Measurements from ENCODE around the gene ATP1A1. TPM values are rescaled to one million over a fixed set of nuclear protein-coding genes. Genes with fewer than 3 reads are reported as not detected.

Gene ATP1A1
- total and polyA plus RNA-seq, 4 donors = 70.6 to 223 (median 199) TPM

DNA sequence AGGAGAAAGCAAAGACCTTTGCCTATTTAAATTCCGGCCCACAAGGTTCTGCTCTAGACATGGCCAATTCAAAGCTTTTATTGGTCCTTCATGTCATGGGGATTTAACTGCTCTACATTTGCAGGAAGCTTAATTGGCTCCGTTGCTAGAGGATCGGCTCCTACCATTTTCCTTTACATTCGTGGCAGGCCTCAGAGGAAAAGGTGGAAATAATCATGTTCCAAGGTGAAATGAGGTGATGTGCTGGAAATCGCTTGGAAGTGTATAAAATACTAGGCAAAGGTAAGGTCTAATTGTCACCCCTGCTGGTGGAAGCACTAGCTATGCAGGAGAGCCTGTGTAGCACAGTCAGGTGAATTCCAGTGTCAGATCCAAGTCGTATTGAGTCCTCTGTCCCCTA, 55.5 kb downstream of the ATP1A1 start:
- peak in 1 of 6 donors; percentile 19 for DNase-seq (ENCODE audit: low read depth in 4 of 6, low spot score in 6 of 6)
- no peaks in the 10 kb centered on the region for H3K9me3 ChIP-seq (ENCODE audit: control insufficient read depth, insufficient read depth, low read length)
- H3K27me3 ChIP-seq (ENCODE audit: control insufficient read depth, insufficient read depth, low read length) = no peaks in the 10 kb centered on the region
- H3K4me1 ChIP-seq (ENCODE audit: control insufficient read depth, insufficient read depth, low read length) = peaks cover 7% of the 10 kb centered on the region
- H3K4me3 ChIP-seq (ENCODE audit: low read depth, low read length) = no peak overlapping the region
- 78% methylated on average over 4 of the region's 6 CpGs for WGBS (ENCODE audit: insufficient coverage)
- no peaks in the 10 kb centered on the region for H3K36me3 ChIP-seq (ENCODE audit: control insufficient read depth, insufficient read depth, low read length)
- no peak overlapping the region for H3K27ac ChIP-seq (ENCODE audit: low read depth, low read length)

DNA sequence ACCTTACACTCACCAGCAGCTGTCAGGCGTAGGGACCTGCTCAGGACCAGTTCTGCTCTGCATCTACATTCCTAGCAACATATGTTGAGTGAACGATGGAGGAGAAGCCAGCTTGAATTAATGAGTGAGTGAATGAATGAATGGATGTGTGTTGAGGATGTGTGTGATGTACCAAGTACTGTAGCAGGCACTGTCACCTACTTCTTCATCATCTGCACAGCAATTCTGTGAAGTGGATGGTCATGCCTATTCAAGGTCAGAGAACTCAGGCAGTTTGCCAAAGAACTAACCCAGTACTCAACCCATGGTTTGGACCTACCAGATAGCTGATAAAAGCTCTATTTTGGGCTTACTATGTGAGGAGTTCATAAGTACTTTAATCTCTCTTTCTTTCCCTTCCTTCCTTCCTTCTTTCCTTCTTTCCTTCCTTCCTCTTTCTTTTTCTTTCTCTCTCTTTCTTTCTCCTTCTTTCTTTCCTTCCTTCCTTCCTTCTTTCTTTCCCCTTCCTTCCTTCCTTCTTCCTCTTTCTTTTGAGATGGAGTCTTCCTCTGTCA, 56.9 kb downstream of the ATP1A1 start:
- H3K4me1 ChIP-seq (ENCODE audit: control insufficient read depth, insufficient read depth, low read length) = peaks cover 12% of the 10 kb centered on the region
- 100% methylated on average over 1 of the region's 2 CpGs for whole genome bisulfite sequencing (ENCODE audit: insufficient coverage)
- DNase-seq (ENCODE audit: low read depth in 4 of 6, low spot score in 6 of 6) = no peak
- no peaks in the 10 kb centered on the region for H3K9me3 ChIP-seq (ENCODE audit: control insufficient read depth, insufficient read depth, low read length)
- H3K4me3 ChIP-seq (ENCODE audit: low read depth, low read length) = no peak overlapping the region
- no peak overlapping the region for H3K27ac ChIP-seq (ENCODE audit: low read depth, low read length)
- no peaks in the 10 kb centered on the region for H3K27me3 ChIP-seq (ENCODE audit: control insufficient read depth, insufficient read depth, low read length)
- H3K36me3 ChIP-seq (ENCODE audit: control insufficient read depth, insufficient read depth, low read length) = no peaks in the 10 kb centered on the region

DNA sequence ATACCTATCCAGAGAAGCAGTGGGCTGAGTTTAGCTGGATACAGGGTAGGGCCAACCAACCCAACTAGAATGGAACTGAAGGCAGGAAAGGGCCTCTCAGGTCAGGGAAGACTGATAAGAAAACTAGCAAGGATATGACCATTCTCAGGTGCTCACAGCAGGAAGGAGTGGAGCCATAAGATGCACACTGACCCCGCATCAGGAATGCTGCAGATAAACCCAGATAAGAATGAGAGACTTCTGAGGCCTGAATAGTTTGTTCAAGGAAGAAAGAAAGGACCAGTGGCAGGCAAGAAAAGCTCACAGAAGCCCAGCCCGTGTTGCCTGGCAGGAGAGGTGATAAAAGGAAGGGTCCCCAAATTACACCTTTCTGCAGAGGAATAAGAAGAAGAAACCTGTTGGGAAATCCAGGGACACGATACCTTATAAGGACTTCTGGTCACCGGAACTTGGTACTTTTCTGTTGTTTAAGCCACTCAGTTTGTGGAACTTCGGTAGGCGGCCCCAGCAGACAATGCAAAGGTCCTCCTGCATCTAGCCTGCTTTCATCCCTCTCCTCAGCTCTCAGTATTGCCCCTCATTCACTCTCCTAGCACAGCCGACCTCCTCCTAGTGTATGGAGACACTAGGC, 58.9 kb downstream of the ATP1A1 start:
- no peak overlapping the region for H3K27ac ChIP-seq (ENCODE audit: low read depth, low read length)
- no peaks in the 10 kb centered on the region for H3K36me3 ChIP-seq (ENCODE audit: control insufficient read depth, insufficient read depth, low read length)
- H3K4me1 ChIP-seq (ENCODE audit: control insufficient read depth, insufficient read depth, low read length) = peaks cover 12% of the 10 kb centered on the region
- peaks cover 2% of the 10 kb centered on the region for H3K9me3 ChIP-seq (ENCODE audit: control insufficient read depth, insufficient read depth, low read length)
- DNase-seq (ENCODE audit: low read depth in 4 of 6, low spot score in 6 of 6) = no peak
- no peaks in the 10 kb centered on the region for H3K27me3 ChIP-seq (ENCODE audit: control insufficient read depth, insufficient read depth, low read length)
- 85% methylated on average over 7 of the region's 7 CpGs for WGBS (ENCODE audit: insufficient coverage)
- no peak overlapping the region for H3K4me3 ChIP-seq (ENCODE audit: low read depth, low read length)

DNA sequence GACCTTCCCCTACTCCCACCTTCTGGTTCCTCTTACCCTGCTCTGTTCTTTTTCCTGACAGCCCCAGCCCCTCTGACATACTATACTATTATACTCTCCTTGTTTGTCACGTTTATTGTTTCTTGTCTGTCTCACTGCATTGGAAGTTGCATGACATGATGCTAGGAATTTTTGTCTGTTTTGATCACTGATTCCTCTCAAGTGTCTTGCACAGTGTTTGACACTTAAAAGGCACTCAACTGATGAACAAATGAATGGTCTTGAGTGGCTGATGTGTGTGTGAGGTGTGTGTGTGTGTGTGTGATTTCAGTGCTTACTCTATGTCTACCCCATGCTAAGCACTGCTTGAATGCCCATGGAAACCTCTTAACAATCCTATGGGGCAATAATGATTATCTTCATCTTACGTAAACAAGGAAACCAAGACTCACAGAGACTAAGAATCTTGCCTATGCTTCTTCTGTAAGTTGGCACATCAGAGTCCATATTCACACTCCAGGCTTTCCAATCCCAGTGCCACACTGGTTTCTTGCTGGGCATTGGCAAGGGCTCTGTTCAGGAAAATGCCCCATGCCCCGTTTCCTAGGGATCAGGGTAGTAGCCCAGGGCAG, 59.7 kb downstream of the ATP1A1 start:
- H3K27ac ChIP-seq (ENCODE audit: low read depth, low read length) = no peak overlapping the region
- WGBS (ENCODE audit: insufficient coverage) = 58% methylated on average over 2 of the region's 3 CpGs
- no peak overlapping the region for H3K4me3 ChIP-seq (ENCODE audit: low read depth, low read length)

DNA sequence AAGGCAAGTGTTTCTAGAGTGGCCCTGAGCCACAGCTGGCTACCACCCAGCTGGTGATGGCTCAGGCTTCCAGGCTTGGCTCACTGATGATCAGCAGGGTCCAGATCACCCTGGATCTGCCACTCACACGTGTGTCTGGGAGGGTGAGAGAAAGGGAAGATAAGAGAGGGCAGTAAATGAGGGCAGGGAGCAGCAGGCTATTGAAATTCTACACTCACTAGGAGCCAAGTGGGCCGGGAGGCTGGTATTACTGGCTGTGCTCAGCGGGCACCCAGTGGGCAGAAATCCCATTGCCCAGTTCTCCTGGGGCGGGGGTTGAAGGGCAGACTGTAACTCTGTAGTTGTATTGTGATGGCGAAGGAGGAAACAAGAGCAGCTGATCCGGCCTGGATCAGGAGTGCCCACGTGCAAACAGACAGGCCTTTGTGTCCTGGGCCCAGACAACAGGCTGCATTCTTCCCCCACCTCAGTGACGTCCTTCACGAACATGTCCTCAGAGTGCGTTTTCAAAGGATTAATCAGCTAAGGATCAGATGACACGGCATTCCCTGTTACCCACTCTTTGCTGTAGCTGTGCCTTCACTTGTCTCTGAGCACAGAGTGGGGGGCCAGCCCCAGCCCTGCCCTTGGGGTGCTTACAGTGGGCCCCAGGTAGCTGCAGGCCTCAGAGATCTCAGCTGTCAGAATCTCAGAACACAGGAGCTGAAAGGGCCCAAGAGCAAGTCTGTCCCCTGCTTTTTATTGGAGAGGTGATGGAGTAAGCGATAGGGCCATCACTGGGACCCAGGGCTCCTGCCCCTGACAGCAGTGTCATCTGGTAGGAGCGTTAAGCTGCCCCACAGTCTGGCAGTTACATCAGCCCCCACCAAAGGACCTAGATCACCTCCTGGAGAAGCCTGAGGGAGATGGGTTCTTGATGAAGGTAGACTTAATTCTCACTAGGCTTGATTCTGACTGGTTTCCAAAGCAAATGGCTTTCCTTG, 60.5 kb downstream of the ATP1A1 start:
- DNase-seq (ENCODE audit: low read depth in 4 of 6, low spot score in 6 of 6) = peak in 3 of 6 donors; percentile 9 to 69 (median 30)
- Histone ChIP-seq H3K4me3 (ENCODE audit: low read depth, low read length) (no peak overlapping the region), H3K9me3 (ENCODE audit: control insufficient read depth, insufficient read depth, low read length) (peaks cover 2% of the 10 kb centered on the region), H3K4me1 (ENCODE audit: control insufficient read depth, insufficient read depth, low read length) (peaks cover 12% of the 10 kb centered on the region), H3K27me3 (ENCODE audit: control insufficient read depth, insufficient read depth, low read length) (no peaks in the 10 kb centered on the region), H3K27ac (ENCODE audit: low read depth, low read length) (no peak overlapping the region), H3K36me3 (ENCODE audit: control insufficient read depth, insufficient read depth, low read length) (no peaks in the 10 kb centered on the region)
- WGBS (ENCODE audit: insufficient coverage) = 36% methylated on average over 11 of the region's 13 CpGs

More for the DNA sequence above, 59.7 kb downstream of the ATP1A1 start:
- Histone ChIP-seq H3K4me1 (ENCODE audit: control insufficient read depth, insufficient read depth, low read length) (peaks cover 12% of the 10 kb centered on the region), H3K9me3 (ENCODE audit: control insufficient read depth, insufficient read depth, low read length) (peaks cover 2% of the 10 kb centered on the region), H3K36me3 (ENCODE audit: control insufficient read depth, insufficient read depth, low read length) (no peaks in the 10 kb centered on the region), H3K27me3 (ENCODE audit: control insufficient read depth, insufficient read depth, low read length) (no peaks in the 10 kb centered on the region)
- no peak for DNase-seq (ENCODE audit: low read depth in 4 of 6, low spot score in 6 of 6)

DNA sequence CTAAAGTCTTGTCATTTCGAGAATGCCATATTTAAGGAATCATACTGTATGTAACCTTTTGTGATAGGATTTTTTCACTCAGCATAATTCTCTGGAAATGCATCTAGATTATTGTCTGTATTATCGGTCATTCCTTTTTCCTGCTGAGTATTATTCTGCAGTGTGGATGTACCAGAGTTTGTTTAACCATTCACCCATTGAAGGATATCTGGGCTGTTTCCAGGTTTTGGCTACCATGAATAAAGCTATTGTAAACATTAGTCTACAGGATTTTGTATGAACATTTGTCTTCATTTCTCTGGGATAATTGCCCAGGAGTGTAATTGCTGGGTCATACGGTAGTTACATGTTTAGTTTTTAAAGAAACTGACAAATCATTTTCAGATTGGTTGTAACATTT, 61.8 kb downstream of the ATP1A1 start:
- H3K9me3 ChIP-seq (ENCODE audit: control insufficient read depth, insufficient read depth, low read length) = peaks cover 2% of the 10 kb centered on the region
- H3K36me3 ChIP-seq (ENCODE audit: control insufficient read depth, insufficient read depth, low read length) = no peaks in the 10 kb centered on the region
- H3K27me3 ChIP-seq (ENCODE audit: control insufficient read depth, insufficient read depth, low read length) = no peaks in the 10 kb centered on the region
- WGBS (ENCODE audit: insufficient coverage) = 100% methylated on average over 1 of the region's 3 CpGs
- DNase-seq (ENCODE audit: low read depth in 4 of 6, low spot score in 6 of 6) = no peak
- no peak overlapping the region for H3K27ac ChIP-seq (ENCODE audit: low read depth, low read length)
- peaks cover 12% of the 10 kb centered on the region for H3K4me1 ChIP-seq (ENCODE audit: control insufficient read depth, insufficient read depth, low read length)
- H3K4me3 ChIP-seq (ENCODE audit: low read depth, low read length) = no peak overlapping the region

DNA sequence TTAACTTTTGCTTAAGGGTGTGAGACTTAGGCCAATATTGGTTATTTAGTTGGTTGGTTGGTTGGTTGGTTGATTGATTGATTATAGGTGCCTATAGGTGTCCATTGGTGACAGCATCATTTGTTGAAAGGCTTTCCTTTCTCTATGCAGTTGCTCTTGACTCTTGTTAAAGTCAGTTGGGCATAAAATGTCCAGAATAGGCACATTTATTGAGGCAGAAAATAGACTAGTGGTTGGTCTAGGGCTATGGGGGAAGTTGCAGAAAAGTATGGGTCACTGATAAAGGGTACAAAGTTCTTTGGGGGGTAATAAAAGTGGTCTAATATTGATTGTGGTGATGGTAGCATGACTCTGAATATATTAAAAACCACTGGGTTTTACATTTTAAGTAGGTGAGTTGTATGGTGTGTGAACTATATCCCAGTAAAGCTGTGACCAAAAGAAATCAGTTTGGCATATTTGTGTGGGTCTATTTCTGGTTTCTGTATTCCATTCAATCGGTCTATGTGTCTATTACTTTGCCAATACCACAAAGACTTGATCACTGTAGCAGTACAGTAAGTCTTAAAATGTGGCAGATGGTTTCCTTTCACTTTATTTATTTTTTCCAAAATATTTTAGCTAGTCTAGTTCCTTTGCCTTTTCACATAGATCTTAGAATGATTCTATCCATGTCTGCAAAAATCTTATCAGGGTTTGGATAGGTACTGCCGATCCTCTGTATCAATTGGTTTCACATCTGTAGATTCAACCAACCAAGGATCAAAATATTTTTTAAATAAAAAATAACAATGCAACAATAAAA, 63.0 kb downstream of the ATP1A1 start:
- H3K27me3 ChIP-seq (ENCODE audit: control insufficient read depth, insufficient read depth, low read length) = no peaks in the 10 kb centered on the region
- no peak for DNase-seq (ENCODE audit: low read depth in 4 of 6, low spot score in 6 of 6)
- no peak overlapping the region for H3K4me3 ChIP-seq (ENCODE audit: low read depth, low read length)
- no peak overlapping the region for H3K27ac ChIP-seq (ENCODE audit: low read depth, low read length)
- peaks cover 2% of the 10 kb centered on the region for H3K9me3 ChIP-seq (ENCODE audit: control insufficient read depth, insufficient read depth, low read length)
- no CpG with 5 or more reads among the region's 2 CpGs for WGBS (ENCODE audit: insufficient coverage)
- H3K4me1 ChIP-seq (ENCODE audit: control insufficient read depth, insufficient read depth, low read length) = peaks cover 12% of the 10 kb centered on the region
- H3K36me3 ChIP-seq (ENCODE audit: control insufficient read depth, insufficient read depth, low read length) = no peaks in the 10 kb centered on the region

DNA sequence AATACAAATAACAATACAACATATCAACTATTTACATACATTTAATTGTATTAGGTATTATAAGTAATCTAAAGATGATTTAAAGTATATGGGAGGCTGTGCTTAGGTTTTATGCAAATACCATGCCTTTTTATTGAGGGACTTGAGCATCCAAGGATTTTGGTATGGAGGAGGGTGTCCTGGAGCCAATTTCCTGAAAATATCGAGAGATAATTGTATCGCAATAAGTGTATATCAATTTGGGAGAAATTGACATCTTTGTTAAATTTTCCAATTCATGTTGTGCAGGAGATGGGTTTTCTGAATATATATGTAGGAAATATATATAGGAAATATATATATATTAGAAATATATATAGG, 63.5 kb downstream of the ATP1A1 start:
- no peaks in the 10 kb centered on the region for H3K36me3 ChIP-seq (ENCODE audit: control insufficient read depth, insufficient read depth, low read length)
- WGBS (ENCODE audit: insufficient coverage) = no CpG with 5 or more reads among the region's 2 CpGs
- no peak overlapping the region for H3K27ac ChIP-seq (ENCODE audit: low read depth, low read length)
- H3K4me3 ChIP-seq (ENCODE audit: low read depth, low read length) = no peak overlapping the region
- no peak for DNase-seq (ENCODE audit: low read depth in 4 of 6, low spot score in 6 of 6)
- peaks cover 12% of the 10 kb centered on the region for H3K4me1 ChIP-seq (ENCODE audit: control insufficient read depth, insufficient read depth, low read length)
- H3K9me3 ChIP-seq (ENCODE audit: control insufficient read depth, insufficient read depth, low read length) = peaks cover 2% of the 10 kb centered on the region
- no peaks in the 10 kb centered on the region for H3K27me3 ChIP-seq (ENCODE audit: control insufficient read depth, insufficient read depth, low read length)

DNA sequence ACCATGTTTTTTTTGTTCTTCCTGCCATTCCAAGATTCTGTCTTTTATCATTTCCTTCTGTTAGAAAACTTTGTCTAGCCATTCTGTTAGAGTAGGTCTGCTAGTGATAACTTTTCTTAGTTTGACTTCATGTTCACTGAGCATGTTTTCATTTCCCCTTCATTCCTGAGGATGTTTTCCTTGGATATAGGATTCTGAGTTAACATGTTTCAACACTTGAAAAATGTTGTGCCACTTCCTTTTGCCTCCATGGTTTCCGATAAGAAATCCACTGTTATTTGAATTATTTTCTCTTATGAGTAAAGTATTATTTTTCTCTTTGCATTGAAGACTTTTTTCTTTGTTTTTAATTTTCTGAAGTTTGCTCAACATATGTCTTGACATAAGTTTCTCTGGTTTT, 66.7 kb downstream of the ATP1A1 start:
- H3K4me1 ChIP-seq (ENCODE audit: control insufficient read depth, insufficient read depth, low read length) = no peaks in the 10 kb centered on the region
- no peak for DNase-seq (ENCODE audit: low read depth in 4 of 6, low spot score in 6 of 6)
- H3K36me3 ChIP-seq (ENCODE audit: control insufficient read depth, insufficient read depth, low read length) = no peaks in the 10 kb centered on the region

More for the DNA sequence above, 66.7 kb downstream of the ATP1A1 start:
- Histone ChIP-seq H3K27ac (ENCODE audit: low read depth, low read length) (no peak overlapping the region), H3K4me3 (ENCODE audit: low read depth, low read length) (no peak overlapping the region), H3K27me3 (ENCODE audit: control insufficient read depth, insufficient read depth, low read length) (no peaks in the 10 kb centered on the region), H3K9me3 (ENCODE audit: control insufficient read depth, insufficient read depth, low read length) (peaks cover 2% of the 10 kb centered on the region)
- WGBS (ENCODE audit: insufficient coverage) = no CpG with 5 or more reads among the region's 1 CpG
